Measurements from ENCODE around the gene ACP2. TPM values are rescaled to one million over a fixed set of nuclear protein-coding genes. Genes with fewer than 3 reads are reported as not detected.

ACP2 gene
- total and polyA plus RNA-seq, 10 of the 15 experiments (the other 5 are each of a cell fraction or from before 2014, with no cell fraction given) = 0.98 to 11.7 (median 7.4) TPM

- no peak overlapping the region for H3K27ac ChIP-seq (ENCODE audit: control insufficient read depth, insufficient read depth)
- POLR2A ChIA-PET = no interaction called here
- no peak overlapping the region for H3K4me2 ChIP-seq (ENCODE audit: control insufficient read depth, insufficient read depth)
- no peak for TF ChIP-seq IKZF1 (conservative IDR thresholded peaks at IDR 0.05)
- TF ChIP-seq STAT3 (IDR thresholded peaks at IDR 0.05; ENCODE audit: low read depth, low read length) = no peak
- TF ChIP-seq NRF1 (conservative IDR thresholded peaks at IDR 0.05; ENCODE audit: low read depth, low read length) = no peak
- TF ChIP-seq RUNX3 (IDR thresholded peaks at IDR 0.05; ENCODE audit: low read length) = no peak
- TF ChIP-seq SIN3A (IDR thresholded peaks at IDR 0.05; ENCODE audit: low read depth, low read length) = no peak
- TF ChIP-seq ZBTB4 (CRISPR knock-in tag; IDR thresholded peaks at IDR 0.05) = no peak
- TF ChIP-seq POLR2AphosphoS2 (IDR thresholded peaks at IDR 0.05; ENCODE audit: low read depth, low read length) = no peak
- TF ChIP-seq BCL11A (IDR thresholded peaks at IDR 0.05; ENCODE audit: low read depth, low read length) = no peak
- TF ChIP-seq FOS (IDR thresholded peaks at IDR 0.05; ENCODE audit: borderline replicate concordance, extremely low read depth, insufficient read length) = no peak
- no peak for TF ChIP-seq POLR2AphosphoS5 (IDR thresholded peaks at IDR 0.05; ENCODE audit: low read length)
- no peak for TF ChIP-seq IRF5 (IDR thresholded peaks at IDR 0.05; ENCODE audit: borderline replicate concordance)
- no peak for TF ChIP-seq BCL3 (IDR thresholded peaks at IDR 0.05; ENCODE audit: borderline replicate concordance, insufficient read depth, low read depth, low read length, poor library complexity, severe bottlenecking)
- TF ChIP-seq MTA2 (IDR thresholded peaks at IDR 0.05; ENCODE audit: low read depth) = no peak
- intact Hi-C loops (cut with micrococcal nuclease; ENCODE audit: unreplicated experiment) = no loop called here
- no peaks in the 10 kb centered on the region for H3K9me3 ChIP-seq (replicated peaks; ENCODE audit: control insufficient read depth, insufficient read depth, low read length)
- H3K9ac ChIP-seq (ENCODE audit: control insufficient read depth, insufficient read depth, low read length) = no peak overlapping the region
- H4K20me1 ChIP-seq (ENCODE audit: control insufficient read depth, insufficient read depth) = no peaks in the 10 kb centered on the region
- WGBS (ENCODE audit: insufficient coverage, insufficient replicate concordance, low lambda C conversion rate, missing lambda C conversion rate) = 96% methylated on average over 15 of the region's 15 CpGs
- no peaks in the 10 kb centered on the region for H3K79me2 ChIP-seq (ENCODE audit: control insufficient read depth, insufficient read depth, low read length)
- peaks cover 32 to 37% of the 10 kb centered on the region in 2 experiments for H3K36me3 ChIP-seq (ENCODE audit: control insufficient read depth in 2 of 2, insufficient read depth in 2 of 2, low read length in 1 of 2)
- no peaks in the 10 kb centered on the region for H3K4me1 ChIP-seq (ENCODE audit: control insufficient read depth, insufficient read depth, low read length)
- FAIRE-seq (no peak), DNase-seq (ENCODE audit: low read depth, low spot score) (no peak), ATAC-seq (no peak)
- in situ Hi-C loops (cut with MboI) = no loop called here
- CTCF ChIA-PET = no interaction called here
- H3K27me3 ChIP-seq (replicated peaks in 1 of 2; ENCODE audit: control insufficient read depth in 2 of 2, insufficient read depth in 2 of 2, low read length in 1 of 2) = no peaks in the 10 kb centered on the region
- no peak overlapping the region for H2AFZ ChIP-seq (ENCODE audit: control insufficient read depth, low read depth, low read length)
- SMC1A ChIA-PET (ENCODE audit: uncharacterized antibody, unreplicated experiment) = no interaction called here
- BruUV-seq (replicated peaks) = TSS peak; percentile 12
- RAD21 ChIA-PET (ENCODE audit: unreplicated experiment) = no interaction called here
- no peak overlapping the region for H3K4me3 ChIP-seq
Measured at GRCh38 chr11:47289856-47290255, 41.2 kb upstream of the ACP2 start.

Measured in GM12878 (cell line).